HG03342 (cell line): ENCODE data around the gene SPINK4.

Experiments used
- ATAC-seq: cut with Tn5 transposase; IDR thresholded peaks from one replicate; pipeline ENCODE4 v1.9.1; 2021; ENCODE audit warnings: mild to moderate bottlenecking, moderate library complexity; ENCODE audit not compliant: unreplicated experiment

SPINK4 gene, protein sequence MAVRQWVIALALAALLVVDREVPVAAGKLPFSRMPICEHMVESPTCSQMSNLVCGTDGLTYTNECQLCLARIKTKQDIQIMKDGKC

DNA sequence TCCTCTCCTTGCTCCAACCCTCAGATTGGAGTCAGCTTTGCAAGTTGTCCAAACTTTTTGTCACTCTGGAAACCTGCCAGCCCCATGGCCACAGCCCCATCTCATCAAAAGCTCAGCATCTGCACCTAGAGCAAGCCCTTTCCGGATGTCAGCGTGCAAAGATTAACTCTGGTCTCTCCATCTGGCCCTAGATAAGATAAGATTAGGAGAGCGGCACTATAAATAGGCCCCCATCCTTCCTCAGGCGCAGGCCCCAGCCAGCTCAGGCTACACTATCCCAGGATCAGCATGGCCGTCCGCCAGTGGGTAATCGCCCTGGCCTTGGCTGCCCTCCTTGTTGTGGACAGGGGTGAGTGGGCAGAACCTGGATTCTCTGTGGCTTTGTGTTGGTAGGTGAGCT, at the start of gene SPINK4:
Gene SPINK4, plus strand, starts transcription at position 247 of the 400 bp plus-strand sequence. Its CDS starts 42 bp downstream, at position 289.
- ATAC-seq = no peak

DNA sequence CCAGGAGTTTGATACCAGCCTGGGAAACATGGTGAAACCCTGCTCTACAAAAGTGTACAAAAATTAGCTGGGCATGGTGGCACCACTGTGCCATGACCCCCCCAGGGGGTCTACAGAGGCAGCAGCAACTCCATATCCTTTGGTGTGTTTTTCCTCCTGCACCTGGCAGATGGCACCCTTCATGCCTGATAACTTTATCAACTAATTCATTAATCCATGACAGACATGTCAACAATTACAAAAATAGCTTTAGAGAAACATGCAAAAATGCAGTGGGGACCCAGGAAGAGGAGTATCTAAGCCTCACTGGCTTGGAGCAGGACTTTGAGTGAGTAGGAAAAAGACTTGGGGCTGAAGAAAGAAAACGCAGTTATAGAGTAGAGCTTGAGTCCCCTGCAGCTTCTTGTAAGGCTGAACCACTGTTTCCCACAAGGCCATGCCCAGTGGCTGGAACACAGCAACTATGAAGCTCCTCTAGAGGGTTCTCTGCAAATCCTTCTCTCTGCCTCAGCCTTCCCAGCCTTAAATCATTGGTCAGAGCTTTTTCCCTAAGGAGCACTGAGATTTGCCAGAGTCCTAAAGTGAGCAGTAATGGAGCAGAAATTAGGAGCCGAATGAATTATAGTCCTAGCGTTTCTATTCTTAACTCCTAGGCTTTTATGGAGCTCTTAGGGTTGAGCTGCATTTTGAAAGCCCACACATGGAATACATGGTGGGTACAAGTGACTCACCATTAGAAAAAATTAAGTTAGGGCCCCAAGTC, 47.3 kb upstream of the SPINK4 start:
- no peak for ATAC-seq

DNA sequence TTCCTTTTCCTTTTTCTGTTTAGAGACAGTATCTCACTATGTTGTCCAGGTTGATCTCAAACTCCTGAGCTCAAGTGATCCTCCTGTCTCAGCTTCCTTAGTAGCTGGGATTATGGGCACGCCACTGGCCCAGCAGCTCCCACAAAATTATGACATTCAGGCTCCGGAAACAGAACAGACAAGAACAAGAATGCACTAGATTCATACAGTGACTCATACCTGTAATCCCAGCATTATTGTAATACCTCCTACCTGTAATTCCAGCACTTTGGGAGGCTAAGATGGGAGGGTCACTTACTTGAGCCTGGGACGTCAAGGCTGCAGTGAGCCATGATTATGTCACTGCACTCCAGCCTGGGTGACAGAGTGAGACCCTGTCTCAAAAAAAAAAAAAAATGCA, 46.1 kb upstream of the SPINK4 start:
- no peak for ATAC-seq

DNA sequence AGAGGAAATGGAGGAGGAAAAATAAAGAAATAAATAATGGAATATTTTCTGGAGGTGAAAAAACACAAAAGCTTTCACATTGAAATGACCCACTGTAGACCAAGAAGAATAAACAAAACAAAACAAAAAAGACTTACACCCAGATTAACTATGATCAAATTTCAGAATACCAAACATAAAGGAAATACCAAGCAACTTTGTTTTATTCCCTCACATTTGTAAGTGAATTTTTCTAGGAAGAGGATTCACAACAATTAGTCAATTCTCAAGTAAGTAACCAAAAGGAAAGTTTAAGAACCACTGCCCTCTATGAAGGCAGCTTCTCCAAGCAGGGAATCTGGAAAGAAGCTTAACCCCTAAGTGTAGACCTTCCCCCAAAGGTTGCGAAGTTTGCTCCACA, 43.2 kb upstream of the SPINK4 start:
- ATAC-seq = no peak

DNA sequence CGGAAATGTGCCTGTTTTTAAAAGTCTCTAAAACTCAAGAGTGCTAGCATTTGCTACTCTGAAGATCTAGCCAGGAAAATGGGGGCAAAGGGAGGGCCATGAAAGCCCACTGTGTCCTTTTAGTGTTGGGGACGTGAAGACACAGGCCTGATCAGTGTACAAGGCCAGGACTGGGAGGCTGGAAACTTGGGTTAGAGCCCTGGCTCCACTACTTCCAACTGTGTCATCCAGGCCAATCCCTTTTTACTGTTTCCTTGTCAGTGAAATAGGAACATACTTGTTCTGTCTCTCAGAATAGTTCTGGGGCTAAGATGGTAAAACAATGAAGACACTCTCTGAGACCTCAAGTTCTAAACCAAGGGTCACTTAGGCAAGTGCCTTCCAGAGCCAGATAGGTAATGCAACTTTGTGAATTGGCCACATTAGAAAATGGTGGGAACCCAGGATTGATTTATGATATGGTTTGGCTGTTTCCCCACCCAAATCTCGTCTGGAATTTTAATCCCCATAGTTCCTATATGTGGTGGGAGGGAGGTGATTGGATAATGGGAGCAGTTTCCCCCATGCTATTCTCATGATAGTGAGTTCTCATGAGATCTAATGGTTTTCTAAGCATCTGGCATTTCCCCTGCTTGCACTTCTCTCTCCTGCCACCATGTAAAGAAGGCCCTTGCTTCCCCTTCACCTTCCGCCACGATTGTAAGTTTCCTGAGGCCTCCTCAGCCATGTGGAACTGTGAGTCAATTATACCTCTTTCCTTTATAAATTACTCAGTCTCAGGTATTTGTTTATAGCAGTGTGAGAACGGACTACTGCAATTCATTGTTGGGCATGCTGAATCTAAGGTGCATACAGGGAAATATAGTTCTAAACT, 42.5 kb upstream of the SPINK4 start:
- no peak for ATAC-seq

DNA sequence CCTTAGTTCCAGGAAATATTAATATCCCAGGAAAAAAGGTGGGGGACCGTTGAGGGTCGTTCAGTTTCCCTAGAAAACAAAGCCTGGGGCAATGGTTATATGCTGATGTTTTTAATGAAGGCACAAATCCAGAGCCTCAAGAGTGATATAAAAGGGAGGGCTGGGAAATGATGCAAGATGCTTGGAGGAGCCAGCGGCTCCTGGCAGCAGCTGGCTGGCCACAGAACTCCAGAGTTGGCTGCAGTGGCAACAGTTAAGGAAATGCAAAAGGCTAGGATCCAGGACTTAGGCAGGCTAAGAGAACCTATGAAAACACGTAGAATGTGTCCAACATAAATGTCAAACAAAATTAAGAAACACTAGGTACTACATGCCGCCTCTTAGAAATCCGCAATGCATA, 41.8 kb upstream of the SPINK4 start:
- ATAC-seq = no peak

DNA sequence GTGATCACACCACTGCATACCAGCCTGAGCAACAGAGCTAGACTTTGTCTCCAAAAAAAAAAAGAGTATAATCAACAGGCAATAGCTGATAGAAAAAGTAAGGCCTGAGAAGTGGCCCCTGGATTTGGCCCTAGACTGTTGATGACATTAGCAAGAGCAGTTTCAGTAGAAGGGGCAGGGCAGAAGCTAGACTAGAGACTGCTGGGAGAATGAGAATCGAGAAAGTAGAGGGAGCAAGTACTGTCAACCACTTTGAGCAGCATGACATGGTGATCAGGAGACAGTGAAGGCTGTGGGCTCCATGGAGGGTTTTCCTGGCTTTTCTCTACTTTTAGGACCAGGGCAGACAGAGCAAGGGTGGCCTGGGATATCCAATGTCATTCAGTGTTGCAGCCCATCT, 37.9 kb upstream of the SPINK4 start:
- no peak for ATAC-seq

DNA sequence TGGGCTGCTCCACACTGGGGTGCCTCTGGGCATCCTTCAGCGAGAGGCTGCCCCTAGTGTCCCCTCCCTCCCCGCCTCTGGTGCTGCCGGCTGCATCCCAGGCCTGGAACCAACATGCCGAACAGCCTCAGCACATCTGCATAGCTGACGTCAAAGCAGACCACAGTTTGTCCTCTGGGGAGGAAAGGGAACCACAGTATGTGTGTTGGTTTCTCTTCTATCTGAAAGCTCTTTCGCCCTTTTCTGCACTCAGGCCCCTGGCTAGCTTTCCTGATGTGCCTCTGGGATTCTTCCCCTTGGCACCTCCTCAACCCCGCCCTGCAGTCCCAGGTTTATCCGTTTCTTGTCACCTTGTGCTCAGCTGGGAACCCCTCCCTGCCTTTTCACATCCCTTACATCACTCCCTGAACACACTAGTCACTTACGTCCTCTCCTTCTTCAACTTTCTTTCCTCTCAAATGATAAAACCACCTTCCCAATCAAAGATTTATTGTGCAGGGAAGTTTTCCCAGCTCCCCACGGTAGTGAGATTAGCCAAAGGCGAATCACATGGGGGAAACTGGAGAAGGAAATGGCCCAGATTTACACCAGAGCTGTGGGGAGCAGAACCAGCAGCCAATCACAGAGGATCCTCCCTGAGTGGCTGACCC, 37.3 kb upstream of the SPINK4 start:
- peak; percentile 100 for ATAC-seq

DNA sequence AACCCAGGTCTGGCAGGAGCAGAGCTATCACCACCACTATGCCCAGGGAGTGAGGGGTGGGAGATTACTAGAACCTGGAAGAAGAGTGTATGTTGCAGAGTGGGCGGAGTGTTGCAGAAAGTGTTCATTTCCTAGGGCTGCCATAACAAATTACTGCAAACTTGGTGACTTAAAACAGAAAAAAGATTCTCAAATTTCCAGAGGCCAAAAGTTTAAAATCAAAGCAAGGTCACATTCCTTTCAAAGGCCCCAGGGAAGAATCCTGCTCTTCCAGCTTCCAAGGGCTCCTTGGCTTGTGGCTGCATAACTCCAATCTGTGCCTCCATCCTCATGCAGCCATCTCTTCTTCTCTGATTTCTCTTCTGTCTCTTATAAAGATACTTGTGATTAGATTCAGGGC, 30.6 kb upstream of the SPINK4 start:
- no peak for ATAC-seq

DNA sequence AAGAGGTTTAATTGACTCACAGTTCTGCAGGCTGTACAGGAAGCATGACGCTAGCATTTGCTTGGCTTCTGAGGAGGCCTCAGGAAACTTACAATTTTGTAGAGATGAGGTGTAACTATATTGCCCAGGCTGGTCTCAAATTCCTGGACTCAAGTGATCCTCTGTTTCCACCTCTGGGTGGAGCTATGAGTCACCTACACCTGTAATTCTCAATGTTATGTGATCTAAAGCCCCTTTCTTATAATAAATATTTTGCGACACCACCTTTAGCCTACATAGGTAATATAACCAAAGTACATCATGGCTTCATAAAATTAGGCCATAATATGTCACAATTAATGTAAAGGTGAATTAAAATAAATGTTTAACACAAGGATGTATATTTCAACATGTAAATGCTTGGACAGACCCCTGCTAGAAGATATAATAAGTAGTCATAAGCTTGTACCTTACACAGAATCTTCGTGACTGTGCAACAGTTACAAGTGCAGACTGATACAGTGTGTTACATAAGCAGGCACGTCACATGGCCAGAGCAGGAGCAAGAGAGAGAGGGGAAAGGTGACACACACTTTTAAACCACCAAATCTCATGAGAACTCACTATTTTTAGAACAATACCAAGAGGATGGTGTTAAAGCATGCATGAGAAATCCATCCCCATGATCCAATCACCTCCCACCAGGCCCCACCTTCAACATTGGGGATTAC, 29.8 kb upstream of the SPINK4 start:
- no peak for ATAC-seq

DNA sequence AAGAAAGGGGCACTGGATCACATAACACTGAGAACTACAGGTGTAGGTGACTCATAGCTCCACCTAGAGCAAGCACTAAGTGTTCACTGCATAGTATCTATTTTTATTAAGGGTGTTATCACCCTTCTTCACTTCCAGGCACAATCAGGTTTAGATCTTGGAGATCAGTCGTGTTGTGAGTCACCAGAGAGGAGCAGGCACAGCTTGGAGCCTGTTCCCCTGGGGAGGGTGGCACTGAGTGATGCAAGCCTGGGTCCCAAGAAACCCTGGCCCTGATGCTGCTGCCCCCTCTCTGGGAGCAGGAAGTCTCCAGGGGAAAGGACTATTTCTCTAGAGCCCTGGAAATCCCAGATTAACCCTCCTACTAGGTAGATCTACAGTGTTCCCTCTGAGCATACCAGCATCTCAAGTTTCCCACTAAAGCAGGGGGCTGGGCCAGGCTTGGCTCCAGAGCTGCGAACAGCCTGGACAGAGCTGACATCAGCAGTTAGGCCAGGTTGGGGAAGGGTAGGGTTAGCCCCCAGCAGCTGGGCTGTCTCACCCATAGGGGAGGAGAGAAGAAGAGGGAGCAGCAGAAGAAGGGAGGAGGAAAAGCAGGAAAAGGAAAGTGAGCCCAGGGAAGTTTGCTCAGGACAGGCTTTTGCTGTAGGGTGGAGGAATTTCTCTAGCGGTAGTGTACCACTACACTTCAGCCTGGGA, 28.1 kb upstream of the SPINK4 start:
- no peak for ATAC-seq

DNA sequence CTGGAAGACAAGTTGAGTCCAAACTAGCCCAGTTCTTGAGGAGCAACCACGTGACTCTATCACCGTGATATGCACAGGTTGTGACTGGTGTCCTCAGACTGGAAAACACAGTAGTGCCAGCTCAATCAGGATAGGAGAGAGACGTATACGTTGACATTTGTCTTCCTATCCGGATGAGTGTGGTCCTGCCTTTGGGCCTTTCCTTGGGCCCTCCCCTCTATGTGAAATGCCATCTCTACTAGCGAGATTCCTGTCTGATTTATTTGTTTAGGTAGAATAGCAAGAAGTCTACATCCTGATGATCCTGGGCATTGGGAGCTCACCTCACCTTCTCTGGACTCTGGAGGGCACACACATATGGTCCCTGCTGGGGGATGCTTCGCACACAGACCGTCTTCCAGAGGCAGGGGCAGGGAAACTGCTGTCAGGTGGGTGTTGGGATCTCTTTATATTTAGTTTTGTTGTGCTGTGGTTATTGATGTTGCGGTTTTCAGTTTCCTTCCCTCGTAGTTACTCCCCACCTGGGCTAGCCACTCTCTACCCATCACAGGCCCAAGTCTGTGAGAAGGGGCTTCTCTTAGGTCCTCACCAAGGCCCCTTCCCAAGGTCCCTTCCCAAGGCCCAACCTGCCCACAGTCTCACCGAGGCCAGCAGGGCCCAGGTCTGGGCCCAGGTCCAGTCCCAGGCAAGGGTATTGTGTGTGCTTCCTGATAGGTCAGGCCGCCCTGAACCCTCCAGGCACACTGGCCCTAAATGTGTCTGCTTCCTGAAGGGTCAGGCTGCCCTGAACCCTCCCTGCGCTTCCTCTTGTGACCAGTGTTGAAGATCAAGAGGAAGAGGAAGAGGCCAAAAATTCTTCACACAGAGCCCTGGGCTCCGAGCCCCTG, 19.0 kb upstream of the SPINK4 start:
- no peak for ATAC-seq

DNA sequence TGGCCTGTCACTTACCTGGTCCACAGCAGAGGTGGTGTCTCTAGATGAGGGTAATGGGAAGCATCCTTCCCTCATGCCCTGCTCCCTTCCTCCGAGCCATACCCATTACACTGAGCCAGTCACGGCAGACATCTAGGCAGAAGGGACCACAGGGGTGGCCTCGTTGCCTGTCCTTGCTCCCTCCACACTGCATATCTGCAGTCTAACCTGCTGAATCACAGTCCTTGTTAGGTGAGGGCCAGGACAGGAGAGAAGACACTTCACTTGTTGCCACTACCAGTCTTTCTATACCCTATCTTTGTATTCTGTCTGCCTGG, 18.4 kb upstream of the SPINK4 start:
- no peak for ATAC-seq

DNA sequence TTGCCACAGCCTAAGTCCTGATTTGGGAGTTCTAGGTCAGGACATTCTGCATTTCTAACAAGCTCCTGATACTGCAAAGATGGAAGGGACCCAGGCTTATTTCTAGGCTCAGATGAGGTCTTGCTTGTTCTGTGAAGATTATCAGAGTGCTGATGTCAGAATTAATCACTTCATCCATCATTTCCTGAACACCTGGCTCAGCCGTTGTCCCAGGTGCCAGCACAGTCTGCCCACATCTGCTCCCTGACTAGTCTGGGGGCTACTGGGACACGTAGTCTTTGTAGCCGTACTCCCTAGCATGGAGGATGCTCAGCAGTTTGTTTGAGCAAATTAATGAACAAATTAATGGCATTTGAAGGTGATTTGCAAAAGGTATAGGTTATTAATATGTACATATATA, 17.9 kb upstream of the SPINK4 start:
- ATAC-seq = no peak

DNA sequence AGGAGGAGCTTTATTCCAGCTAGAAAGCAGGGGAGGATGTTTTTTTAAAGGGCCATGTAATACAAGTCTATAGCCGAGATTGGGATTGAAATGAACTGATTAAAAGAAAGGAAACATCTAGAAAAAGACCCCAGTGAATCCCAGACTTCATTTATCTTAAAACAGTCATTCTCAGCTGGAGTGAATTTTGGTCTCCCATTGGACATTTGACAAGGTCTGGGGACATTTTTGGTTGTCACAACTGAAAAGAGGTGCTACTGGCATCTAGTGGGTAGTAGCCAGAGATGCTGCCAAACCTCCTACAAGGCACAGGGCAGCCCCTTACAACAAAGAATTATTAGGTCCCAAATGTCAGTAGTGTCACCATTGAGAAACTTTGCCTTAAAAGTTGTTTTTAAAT, 16.3 kb upstream of the SPINK4 start:
- ATAC-seq = no peak

DNA sequence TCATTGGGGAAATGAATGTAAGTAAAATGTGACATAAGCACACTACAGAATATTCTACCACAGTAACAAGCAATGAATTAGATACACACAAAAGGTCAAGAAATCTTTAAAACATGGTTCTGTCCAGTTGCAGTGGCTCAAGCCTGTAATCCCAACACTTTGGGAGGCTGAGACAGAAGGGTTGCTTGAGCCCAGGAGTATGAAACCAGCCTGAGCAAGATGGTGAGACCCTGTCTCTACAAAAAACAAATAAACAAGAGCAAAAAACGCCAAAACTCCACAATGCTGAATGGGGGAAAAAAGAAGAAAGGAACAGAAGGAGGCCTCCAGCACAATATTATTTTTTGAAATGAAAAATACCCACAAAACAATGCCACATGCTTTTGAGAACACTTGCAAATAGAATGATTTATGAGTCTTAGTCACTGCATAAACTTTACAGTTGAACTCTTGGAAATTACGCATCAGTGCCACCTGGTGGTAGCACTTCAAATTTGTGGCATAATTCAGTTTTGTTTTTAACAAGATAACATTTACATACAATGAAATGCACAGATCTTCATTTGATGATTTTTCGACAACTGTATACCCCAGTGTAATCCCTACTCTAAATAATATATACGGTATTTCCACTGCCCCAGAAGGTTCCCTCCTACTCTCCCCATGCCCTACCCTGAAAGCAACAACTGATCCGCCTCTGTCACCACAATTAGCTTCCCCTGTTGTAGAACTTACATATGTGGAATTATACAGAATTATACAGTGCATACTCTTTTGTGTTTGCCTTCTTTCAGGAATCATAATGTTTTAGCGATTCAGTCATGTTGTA, 14.4 kb upstream of the SPINK4 start:
- ATAC-seq = no peak

DNA sequence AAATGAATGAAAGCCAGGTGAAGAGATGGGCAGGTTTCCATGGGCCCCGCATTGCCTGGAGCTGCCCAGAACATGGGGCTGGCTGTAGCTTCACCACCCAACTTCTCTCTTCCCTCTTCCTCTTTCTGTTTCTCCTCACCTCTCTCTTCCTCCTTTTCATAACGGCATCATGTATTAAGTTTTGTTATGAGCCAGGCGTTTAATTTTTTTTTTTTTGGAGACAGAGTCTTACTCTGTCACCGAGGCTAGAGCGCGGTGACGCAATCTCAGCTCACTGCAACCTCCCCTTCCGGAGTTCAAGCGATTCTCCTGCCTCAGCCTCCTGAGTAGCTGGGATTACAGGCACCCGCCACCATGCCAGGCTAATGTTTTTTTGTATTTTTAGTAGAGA, 13.0 kb upstream of the SPINK4 start:
- no peak for ATAC-seq

DNA sequence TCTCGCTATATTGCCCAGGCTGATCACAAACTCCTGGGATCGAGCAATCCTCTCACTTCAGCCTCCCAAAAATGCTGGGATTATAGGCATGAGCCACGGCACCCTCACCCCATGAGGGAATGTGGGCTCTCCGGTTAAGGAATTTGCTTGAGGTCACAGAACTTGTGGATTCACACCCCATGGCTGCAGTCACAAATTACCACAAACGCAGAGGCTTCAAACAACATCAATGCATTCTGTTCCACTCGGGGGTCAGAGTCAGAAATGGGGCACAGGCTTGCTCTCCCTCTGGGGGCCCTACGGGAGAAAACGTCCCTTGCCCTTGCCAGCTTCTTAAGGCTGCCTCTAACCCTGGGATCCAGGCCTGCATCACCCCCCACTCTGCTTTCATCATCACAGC, 12.2 kb upstream of the SPINK4 start:
- no peak for ATAC-seq

DNA sequence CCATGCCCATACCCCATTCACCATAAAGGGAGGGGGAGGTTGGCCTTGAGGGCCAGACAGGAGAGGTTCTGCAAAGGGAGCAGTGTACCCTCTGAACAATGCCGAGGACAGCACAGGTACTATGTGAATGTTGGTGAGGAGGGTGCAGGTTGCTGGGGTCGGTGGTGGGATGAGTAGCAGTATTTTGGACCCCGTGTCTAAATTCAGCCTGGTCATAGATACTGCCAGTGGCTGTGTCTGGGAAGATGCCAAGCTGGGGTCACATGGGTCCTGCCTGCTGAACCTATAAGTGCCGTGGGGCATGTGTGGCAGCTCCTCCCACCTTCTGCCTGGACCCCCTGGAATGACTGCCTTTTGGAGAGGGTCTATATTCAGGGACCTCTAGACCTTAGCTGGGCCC, 11.4 kb upstream of the SPINK4 start:
- ATAC-seq = no peak
